ENCODE measurements around the gene CMTM7. TPM values are rescaled to one million over a fixed set of nuclear protein-coding genes. Genes with fewer than 3 reads are reported as not detected.

The CMTM7 gene
- total and polyA plus RNA-seq, 2 of the 13 experiments (the other 11 are each of a cell fraction or from before 2014, with no cell fraction given), result 20.9 to 21.4 TPM

GRCh38 chr3:32456429-32457130 is 64.9 kb downstream of the CMTM7 start (continued):
- TF ChIP-seq DMTF1 (CRISPR knock-in tag; IDR thresholded peaks at IDR 0.05), result no peak
- TF ChIP-seq HOXD1 (CRISPR knock-in tag; IDR thresholded peaks at IDR 0.05), result no peak
- no peak for TF ChIP-seq FOXO1 (CRISPR knock-in tag; IDR thresholded peaks at IDR 0.05)
- no peak for TF ChIP-seq EP300 (IDR thresholded peaks at IDR 0.05; ENCODE audit: low read depth in 2 of 2, low read length in 2 of 2)
- no peak for TF ChIP-seq EP300 (CRISPR knock-in tag; IDR thresholded peaks at IDR 0.05; ENCODE audit: borderline replicate concordance)

- Histone ChIP-seq H3K9ac (ENCODE audit: insufficient read depth, low read depth, low read length) (no peak overlapping the region), H3K4me2 (ENCODE audit: low read depth, low read length) (no peak overlapping the region), H3K27me3 (ENCODE audit: control insufficient read depth in 1 of 2, insufficient read depth in 2 of 2, low read length in 2 of 2) (no peaks in the 10 kb centered on the region), H3K27ac (ENCODE audit: extremely low read length, insufficient read depth, low read length) (no peak overlapping the region), H3K4me3 (replicated peaks in 1 of 3; ENCODE audit: insufficient read depth in 1 of 3, low read depth in 2 of 3, low read length in 3 of 3) (no peak overlapping the region), H3K36me3 (replicated peaks in 1 of 2; ENCODE audit: control insufficient read depth in 1 of 2, insufficient read depth in 2 of 2, low read length in 2 of 2) (peaks cover 4 to 22% of the 10 kb centered on the region in 2 experiments; a peak in 4 of 5 replicates), H4K20me1 (ENCODE audit: insufficient read depth, low read length) (no peaks in the 10 kb centered on the region), H3K4me1 (ENCODE audit: insufficient read depth, low read length) (peaks cover 6% of the 10 kb centered on the region; the same call in 1 of the 2 replicates), H2AFZ (ENCODE audit: low read length) (no peak overlapping the region), H3K9me3 (ENCODE audit: low read length) (no peaks in the 10 kb centered on the region), H3K79me2 (ENCODE audit: insufficient read depth, low read length) (no peaks in the 10 kb centered on the region)
- no TSS peak for BruUV-seq (replicated peaks)
- FAIRE-seq (no peak), DNase-seq (ENCODE audit: low spot score) (no peak), ATAC-seq (no peak)
- POLR2A ChIA-PET, result no interaction called here
- WGBS (ENCODE audit: low lambda C conversion rate), result 96% methylated on average over 9 of the region's 9 CpGs
- CTCF ChIA-PET (ENCODE audit: low intra/inter-chr PET ratio, low total read pairs), result no interaction called here
- in situ Hi-C loops (cut with HindIII; ENCODE audit: extremely low pct_ligation_motif_present, low pct_unique_long_range_greater_than_20kb), result no loop called here
- intact Hi-C loops (cut with micrococcal nuclease; ENCODE audit: unreplicated experiment), result no loop called here
- no peak for TF ChIP-seq SUZ12 (IDR thresholded peaks at IDR 0.05; ENCODE audit: low read depth, low read length)
- no peak for TF ChIP-seq ELK4 (CRISPR knock-in tag; IDR thresholded peaks at IDR 0.05; ENCODE audit: borderline replicate concordance)
- TF ChIP-seq HNRNPH1 (optimal IDR thresholded peaks at IDR 0.05; ENCODE audit: low read depth, low read length), result no peak
- no peak for TF ChIP-seq ZNF670 (CRISPR knock-in tag; IDR thresholded peaks at IDR 0.05; ENCODE audit: borderline replicate concordance)
- TF ChIP-seq FOXC1 (CRISPR knock-in tag; IDR thresholded peaks at IDR 0.05; ENCODE audit: borderline replicate concordance), result no peak
- TF ChIP-seq ZNF510 (CRISPR knock-in tag; IDR thresholded peaks at IDR 0.05; ENCODE audit: low read depth), result no peak
- TF ChIP-seq TCF12 (IDR thresholded peaks at IDR 0.05), result no peak
- TF ChIP-seq TCF12 (CRISPR knock-in tag; IDR thresholded peaks at IDR 0.05), result no peak
- no peak for TF ChIP-seq ZNF75D (CRISPR knock-in tag; IDR thresholded peaks at IDR 0.05; ENCODE audit: borderline replicate concordance)
- no peak for TF ChIP-seq MTF1 (CRISPR knock-in tag; IDR thresholded peaks at IDR 0.05)
- no peak for TF ChIP-seq ZNF512B (CRISPR knock-in tag; IDR thresholded peaks at IDR 0.05; ENCODE audit: borderline replicate concordance)
- TF ChIP-seq TAF1 (CRISPR knock-in tag; IDR thresholded peaks at IDR 0.05), result no peak
- no peak for TF ChIP-seq MYNN (CRISPR knock-in tag; IDR thresholded peaks at IDR 0.05; ENCODE audit: low read depth)
Measured at GRCh38 chr3:32457971-32458471, 66.4 kb downstream of the CMTM7 start.
